ENCODE data around the gene RB1.

Gene RB1

GRCh38 chr13:48260970-48261369 lies 42.6 kb upstream of the RB1 start:
- DNase-seq (ENCODE audit: low read depth in 2 of 2), result no peak
- no peak for TF ChIP-seq CTCF (IDR thresholded peaks at IDR 0.05; ENCODE audit: low read depth, low read length)
- H3K4me3 ChIP-seq (replicated peaks in 1 of 2; ENCODE audit: low read depth in 2 of 2, low read length in 2 of 2), result no peak overlapping the region

GRCh38 chr13:48263196-48263595 lies 40.4 kb upstream of the RB1 start:
- no peak overlapping the region for H3K4me3 ChIP-seq (replicated peaks in 1 of 2; ENCODE audit: low read depth in 2 of 2, low read length in 2 of 2)
- no peak for TF ChIP-seq CTCF (IDR thresholded peaks at IDR 0.05; ENCODE audit: low read depth, low read length)
- DNase-seq (ENCODE audit: low read depth in 2 of 2), result peak in 1 of 2 donors; percentile 22

- no peak for TF ChIP-seq CTCF (IDR thresholded peaks at IDR 0.05; ENCODE audit: low read depth, low read length)
- no peak overlapping the region for H3K4me3 ChIP-seq (replicated peaks in 1 of 2; ENCODE audit: low read depth in 2 of 2, low read length in 2 of 2)
- no peak for DNase-seq (ENCODE audit: low read depth in 2 of 2)
Measured at GRCh38 chr13:48264058-48264457, 39.5 kb upstream of the RB1 start.

GRCh38 chr13:48265217-48265815 lies 38.2 kb upstream of the RB1 start:
- DNase-seq (ENCODE audit: low read depth in 2 of 2), result no peak
- no peak for TF ChIP-seq CTCF (IDR thresholded peaks at IDR 0.05; ENCODE audit: low read depth, low read length)
- no peak overlapping the region for H3K4me3 ChIP-seq (replicated peaks in 1 of 2; ENCODE audit: low read depth in 2 of 2, low read length in 2 of 2)

- H3K4me3 ChIP-seq (replicated peaks in 1 of 2; ENCODE audit: low read depth in 2 of 2, low read length in 2 of 2), result no peak overlapping the region
- no peak for DNase-seq (ENCODE audit: low read depth in 2 of 2)
- TF ChIP-seq CTCF (IDR thresholded peaks at IDR 0.05; ENCODE audit: low read depth, low read length), result no peak
Measured at GRCh38 chr13:48266150-48266549, 37.4 kb upstream of the RB1 start.

GRCh38 chr13:48266701-48267639 lies 36.6 kb upstream of the RB1 start:
- TF ChIP-seq CTCF (IDR thresholded peaks at IDR 0.05; ENCODE audit: low read depth, low read length), result no peak
- DNase-seq (ENCODE audit: low read depth in 2 of 2), result no peak
- H3K4me3 ChIP-seq (replicated peaks in 1 of 2; ENCODE audit: low read depth in 2 of 2, low read length in 2 of 2), result no peak overlapping the region
